Esophagus muscularis mucosa (tissue), 4 donors: ENCODE results near the gene CNPPD1. TPM values are rescaled to one million over a fixed set of nuclear protein-coding genes. Genes with fewer than 3 reads are reported as not detected.

ENCODE experiments used
- DNase-seq: peaks from one replicate; pipeline ENCODE4 v3.0.0-alpha.2; 2017; ENCODE audit errors: extremely low spot score
- H3K27ac ChIP-seq, 4 donors: fragments of 200-600 bp; sonication (generic); replicated peaks in 1 of 4; 1 replicate in 3 of 4; 2 replicates in 1 of 4; pipeline ENCODE4 v1.5.1; 2016 to 2019; ENCODE audit warnings: mild to moderate bottlenecking in 1 of 4
- H3K27me3 ChIP-seq, 4 donors: fragments of 200-600 bp; sonication (generic); one replicate each; pipeline versions ENCODE4 v1.5.1 to v1.6.0; 2016 to 2019
- H3K36me3 ChIP-seq, 4 donors: fragments of 200-600 bp; sonication (generic); one replicate each; pipeline ENCODE4 v1.5.1; 2016 to 2019
- H3K4me1 ChIP-seq, 4 donors: fragments of 200-600 bp; sonication (generic); one replicate each; pipeline ENCODE4 v1.5.1; 2016 to 2019
- H3K4me3 ChIP-seq, 4 donors: fragments of 200-600 bp; sonication (generic); 1 replicate in 2 of 4; 2 replicates in 2 of 4; pipeline ENCODE4 v1.5.1; 2016 to 2019; ENCODE audit warnings: mild to moderate bottlenecking in 4 of 4, moderate library complexity in 1 of 4
- H3K9me3 ChIP-seq, 4 donors: fragments of 200-600 bp; sonication (generic); 1 replicate in 3 of 4; 2 replicates in 1 of 4; pipeline ENCODE4 v1.5.1; 2016 to 2019
- EP300 ChIP-seq: sonication (generic); formaldehyde crosslinking; IDR thresholded peaks from one replicate; pipeline ENCODE4 v1.6.1; 2017; ENCODE audit warnings: antibody characterized with exemption
- POLR2A ChIP-seq: fragments of 450-650 bp; IDR thresholded peaks from one replicate; pipeline ENCODE4 v1.6.1; 2017; ENCODE audit warnings: antibody characterized with exemption, moderate library complexity, mild to moderate bottlenecking, low read depth
- POLR2AphosphoS5 ChIP-seq, 2 donors: sonication (generic); formaldehyde crosslinking; IDR thresholded peaks; one replicate each; pipeline ENCODE4 v1.6.1; 2017; ENCODE audit warnings: antibody characterized with exemption in 2 of 2
- WGBS: methylation state at CpG from one replicate; pipeline ENCODE4 v1.1.5; 2018; 5-methylcytosine and 5-hydroxymethylcytosine counted together
- intact Hi-C: fragments of 100-400 bp; cut with DNase I; formaldehyde crosslinking; loops from one replicate; pipeline ENCODE4 v1.15.1; 2023
- total RNA-seq, 4 donors: library from RNA; depleted of rRNA; stranded (reverse); fragments of >200 nt; gene quantifications; one replicate each; pipeline versions ENCODE4 v1.1.0 to v1.2.1, GENCODE V29; 2016
- TF ChIP-seq, protein P1 (sequence below), 3 experiments: fragments of 200-600 bp in 2 of 3; fragments of 450-650 bp in 1 of 3; sonication (generic) in 2 of 3; IDR thresholded peaks; one replicate each; pipeline ENCODE4 v1.5.1; 2017 to 2019; ENCODE audit warnings: antibody characterized with exemption in 3 of 3, mild to moderate bottlenecking in 2 of 3, moderate library complexity in 1 of 3

Gene CNPPD1
- total RNA-seq, 4 donors from 2014 or later, result 41.9 to 98.0 (median 61.9) TPM

DNA sequence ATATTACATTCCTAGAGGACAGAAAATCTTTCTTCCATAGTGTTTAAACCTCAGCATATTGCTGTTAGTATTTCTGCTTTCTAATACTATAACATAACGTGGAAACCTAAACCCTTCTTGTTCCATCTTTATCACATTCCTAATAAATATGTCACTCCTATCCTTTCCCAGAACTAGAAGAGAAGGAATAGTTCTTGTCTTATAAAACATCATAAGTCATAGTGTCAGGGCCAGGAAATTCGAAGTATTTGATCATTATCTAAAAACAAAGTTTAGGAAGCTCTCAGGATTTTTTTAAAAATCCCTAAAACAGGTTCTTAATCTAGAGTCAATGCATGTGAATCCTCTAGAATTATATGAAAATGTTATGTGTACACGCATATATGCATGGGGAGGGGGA, 18.1 kb downstream of the CNPPD1 start:
- TF ChIP-seq POLR2AphosphoS5 (IDR thresholded peaks at IDR 0.05) (no peak), EP300 (no peak), POLR2A (no peak)
- TF ChIP-seq, protein P1, sequence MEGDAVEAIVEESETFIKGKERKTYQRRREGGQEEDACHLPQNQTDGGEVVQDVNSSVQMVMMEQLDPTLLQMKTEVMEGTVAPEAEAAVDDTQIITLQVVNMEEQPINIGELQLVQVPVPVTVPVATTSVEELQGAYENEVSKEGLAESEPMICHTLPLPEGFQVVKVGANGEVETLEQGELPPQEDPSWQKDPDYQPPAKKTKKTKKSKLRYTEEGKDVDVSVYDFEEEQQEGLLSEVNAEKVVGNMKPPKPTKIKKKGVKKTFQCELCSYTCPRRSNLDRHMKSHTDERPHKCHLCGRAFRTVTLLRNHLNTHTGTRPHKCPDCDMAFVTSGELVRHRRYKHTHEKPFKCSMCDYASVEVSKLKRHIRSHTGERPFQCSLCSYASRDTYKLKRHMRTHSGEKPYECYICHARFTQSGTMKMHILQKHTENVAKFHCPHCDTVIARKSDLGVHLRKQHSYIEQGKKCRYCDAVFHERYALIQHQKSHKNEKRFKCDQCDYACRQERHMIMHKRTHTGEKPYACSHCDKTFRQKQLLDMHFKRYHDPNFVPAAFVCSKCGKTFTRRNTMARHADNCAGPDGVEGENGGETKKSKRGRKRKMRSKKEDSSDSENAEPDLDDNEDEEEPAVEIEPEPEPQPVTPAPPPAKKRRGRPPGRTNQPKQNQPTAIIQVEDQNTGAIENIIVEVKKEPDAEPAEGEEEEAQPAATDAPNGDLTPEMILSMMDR (IDR thresholded peaks at IDR 0.05), result no peak
- WGBS, result 85% methylated on average over 3 of the region's 3 CpGs
- Histone ChIP-seq H3K4me1 (peaks cover 9 to 15% (median 14%) of the 10 kb centered on the region in 4 donors), H3K36me3 (peaks cover 17 to 35% (median 27%) of the 10 kb centered on the region in 4 donors), H3K27me3 (no peaks in the 10 kb centered on the region), H3K4me3 (no peak overlapping the region), H3K9me3 (no peaks in the 10 kb centered on the region), H3K27ac (no peak overlapping the region)
- no peak for DNase-seq
- intact Hi-C loops, result loop anchor here (10.0 kb wide), 1 partner anchor 164 kb away; the partner anchor contains the start of gene CRYBA2

DNA sequence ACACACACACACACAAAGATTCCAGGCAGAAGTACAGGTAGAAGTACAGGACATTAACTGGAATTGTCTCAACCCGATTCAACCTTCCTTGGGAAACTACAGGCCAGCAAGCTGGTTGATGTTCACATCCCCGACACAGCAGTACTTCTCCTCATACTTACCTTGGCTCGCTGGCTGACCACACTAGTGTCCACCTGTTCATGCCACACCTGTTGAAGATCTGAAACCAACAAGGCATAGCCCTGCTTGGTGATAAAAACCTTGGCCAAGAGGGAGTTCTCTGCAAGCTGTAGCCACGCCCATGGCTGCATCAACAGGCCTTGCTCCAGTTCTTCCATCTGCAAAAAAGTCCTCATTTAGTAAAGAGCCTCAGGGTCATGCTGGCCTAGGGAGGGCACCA, 18.7 kb downstream of the CNPPD1 start:
- Histone ChIP-seq H3K9me3 (no peaks in the 10 kb centered on the region), H3K27ac (no peak overlapping the region), H3K36me3 (peaks cover 18 to 40% (median 33%) of the 10 kb centered on the region in 4 donors), H3K27me3 (no peaks in the 10 kb centered on the region), H3K4me3 (no peak overlapping the region), H3K4me1 (peaks cover 9 to 15% (median 14%) of the 10 kb centered on the region in 4 donors)
- WGBS, result 92% methylated on average over 4 of the region's 4 CpGs
- TF ChIP-seq POLR2A (no peak), POLR2AphosphoS5 (IDR thresholded peaks at IDR 0.05) (no peak), EP300 (no peak)
- TF ChIP-seq, protein P1 (IDR thresholded peaks at IDR 0.05), result no peak
- intact Hi-C loops, result loop anchor here (10.0 kb wide), 1 partner anchor 163 kb away; the partner anchor contains the start of gene CRYBA2
- no peak for DNase-seq

DNA sequence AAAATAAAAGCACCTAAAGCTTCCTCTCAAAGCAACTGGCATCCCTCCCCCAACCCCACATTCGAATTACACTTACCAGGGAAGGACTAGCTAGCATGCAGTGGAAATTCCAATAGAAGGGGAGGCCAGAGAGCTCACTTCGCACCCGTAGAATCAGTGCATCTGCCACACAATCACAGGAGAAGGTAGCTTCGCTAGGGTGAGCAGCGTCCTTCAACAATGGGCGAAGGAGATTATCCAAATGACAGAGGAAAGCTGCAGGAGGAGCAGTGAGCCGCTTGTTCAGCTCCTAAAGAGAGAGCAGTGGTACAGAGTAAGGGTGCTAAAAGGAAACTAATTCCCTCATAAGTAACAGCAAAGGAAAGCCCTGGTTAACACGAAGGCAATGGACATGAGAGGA, 19.3 kb downstream of the CNPPD1 start:
- no peaks in the 10 kb centered on the region for H3K9me3 ChIP-seq
- TF ChIP-seq, protein P1 (IDR thresholded peaks at IDR 0.05), result no peak
- TF ChIP-seq EP300 (no peak), POLR2AphosphoS5 (IDR thresholded peaks at IDR 0.05) (no peak), POLR2A (no peak)
- peaks cover 9 to 15% (median 14%) of the 10 kb centered on the region in 4 donors for H3K4me1 ChIP-seq
- WGBS, result 89% methylated on average over 8 of the region's 8 CpGs
- no peak overlapping the region for H3K27ac ChIP-seq
- no peak for DNase-seq
- peaks cover 18 to 46% (median 37%) of the 10 kb centered on the region in 4 donors for H3K36me3 ChIP-seq
- H3K4me3 ChIP-seq, result no peak overlapping the region
- no peaks in the 10 kb centered on the region for H3K27me3 ChIP-seq
- intact Hi-C loops, result loop anchor here (10.0 kb wide), 1 partner anchor 163 kb away; the partner anchor contains the start of gene CRYBA2

DNA sequence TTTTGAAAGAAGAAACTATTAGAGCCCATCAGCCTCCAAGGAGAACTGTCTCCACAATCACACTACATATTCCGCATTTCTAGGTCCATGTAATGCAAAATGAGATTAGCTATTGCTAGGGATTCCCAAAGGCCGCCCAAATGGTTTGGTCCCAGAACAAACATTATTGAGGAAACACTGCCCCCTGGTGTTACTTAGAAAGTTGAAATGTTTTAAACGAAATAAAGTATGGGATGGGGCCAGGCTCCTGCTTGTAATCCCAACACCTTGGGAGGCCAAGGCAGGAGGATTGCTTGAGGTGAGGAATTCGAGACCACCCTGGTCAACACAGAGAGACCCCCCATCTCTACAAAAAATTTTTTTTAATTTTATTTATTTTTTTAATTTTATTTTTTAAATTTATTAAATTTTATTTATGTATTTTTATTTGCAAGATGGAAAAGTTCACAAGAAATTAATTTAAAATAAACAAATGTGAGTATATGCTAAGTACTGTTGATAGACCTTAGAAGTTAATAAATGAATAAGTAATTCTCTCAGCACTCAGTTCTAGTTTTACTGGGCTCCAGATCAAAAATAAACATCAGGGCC, 21.6 kb downstream of the CNPPD1 start:
- no peak for DNase-seq
- Histone ChIP-seq H3K27me3 (no peaks in the 10 kb centered on the region), H3K4me1 (peaks cover 4 to 8% (median 6%) of the 10 kb centered on the region in 4 donors), H3K27ac (no peak overlapping the region), H3K36me3 (peaks cover 18 to 54% (median 41%) of the 10 kb centered on the region in 4 donors), H3K9me3 (no peaks in the 10 kb centered on the region), H3K4me3 (no peak overlapping the region)
- intact Hi-C loops, result loop anchor here (2.0 to 10.0 kb wide), 2 partner anchors 96 to 160 kb away; partner anchors contain the start of gene CRYBA2
- no peak for TF ChIP-seq POLR2A
- TF ChIP-seq, protein P1 (IDR thresholded peaks at IDR 0.05), result peak; percentile 55 to 67 (median 58)
- WGBS, result 15% methylated on average over 4 of the region's 4 CpGs
